ENCODE measurements around the gene UBN2. TPM values are rescaled to one million over a fixed set of nuclear protein-coding genes. Genes with fewer than 3 reads are reported as not detected.
"Not testable (repeated sequence)": the region's sequence is repeated elsewhere in the genome, so short reads cannot be mapped to it uniquely, and the experiment has no call there.

Gene UBN2
- total RNA-seq: 3.8 and 13.4 TPM in 2 replicates

DNA sequence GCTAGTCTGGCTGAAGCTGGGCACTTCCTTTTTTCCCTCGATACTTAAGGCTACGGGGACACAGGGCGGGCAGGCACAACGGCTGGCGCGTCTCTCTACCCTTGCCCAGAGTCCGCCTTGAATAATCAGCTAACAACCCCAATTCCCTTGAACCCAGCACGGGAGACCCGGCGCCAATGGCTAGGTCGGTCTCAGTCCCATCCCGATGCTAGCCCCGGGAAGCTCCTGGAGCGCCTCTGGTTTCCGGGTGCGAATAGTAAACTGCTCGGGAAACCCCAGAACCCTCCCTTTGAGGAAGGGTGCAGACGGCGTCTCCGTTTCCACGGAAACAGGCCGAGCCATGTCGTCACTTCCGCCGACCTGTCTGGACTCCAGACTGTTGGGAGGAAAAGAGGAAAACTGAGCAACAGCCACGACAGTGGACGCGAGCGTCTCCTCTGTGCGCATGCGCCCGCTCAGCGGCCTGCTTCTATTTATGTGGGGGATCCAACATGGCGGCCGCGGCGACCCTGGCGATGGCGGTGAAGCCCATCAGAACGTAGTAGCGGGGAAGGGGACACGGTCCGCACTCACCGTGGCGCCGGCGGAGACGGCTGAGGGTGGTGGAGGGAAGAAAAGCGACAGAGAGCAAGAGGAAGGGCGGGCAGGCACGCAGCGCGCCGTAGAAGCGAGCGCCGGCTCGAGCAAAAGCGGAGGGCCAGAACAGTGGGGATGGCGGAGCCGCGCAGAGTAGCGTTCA is at the start of gene UBN2:
UBN2 (plus strand) TSS at position 464 of the 739 bp plus-strand sequence; CDS start at position 712, 248 bp downstream.
- peak; percentile 96 for DNase-seq (ENCODE audit: low read depth)

DNA sequence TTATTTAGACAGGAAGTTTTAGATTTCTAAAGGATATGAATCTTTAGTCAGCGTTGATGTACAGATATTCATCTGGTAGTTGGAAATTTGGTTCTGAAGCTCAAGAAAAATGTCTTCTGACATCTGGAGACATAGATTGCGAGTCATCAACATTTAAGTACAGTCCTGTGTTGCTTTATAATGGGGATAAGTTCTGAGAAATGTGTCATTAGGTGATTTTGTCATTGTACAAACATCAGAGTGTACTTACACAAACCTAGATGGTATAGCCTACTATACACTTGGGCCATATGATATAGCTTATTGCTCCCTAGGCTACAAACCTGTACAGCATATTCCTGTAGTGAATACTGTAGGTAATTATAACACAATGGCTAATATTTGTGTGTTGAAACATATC is 49.6 kb upstream of the UBN2 start:
- no peak for DNase-seq (ENCODE audit: low read depth)

DNA sequence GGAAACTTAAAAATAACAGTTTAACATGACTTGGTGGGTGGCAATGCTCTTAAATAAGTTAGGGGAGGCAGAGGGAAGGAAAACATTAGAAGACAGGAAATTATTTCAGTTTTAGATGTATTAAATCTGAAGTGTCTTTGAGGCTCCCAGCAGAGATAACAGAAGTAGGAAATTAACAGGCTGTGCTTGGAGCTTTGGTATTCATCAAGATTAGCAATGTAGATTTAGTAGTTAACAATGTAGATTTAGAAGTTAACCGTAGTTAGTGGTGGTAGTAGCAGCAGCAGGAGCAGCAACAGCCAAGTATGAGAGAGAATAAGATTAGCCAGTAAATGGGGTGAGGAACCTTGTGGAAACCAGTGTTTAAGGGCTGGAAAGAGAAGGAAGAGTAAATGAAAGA is 48.7 kb upstream of the UBN2 start:
- DNase-seq (ENCODE audit: low read depth): no peak

DNA sequence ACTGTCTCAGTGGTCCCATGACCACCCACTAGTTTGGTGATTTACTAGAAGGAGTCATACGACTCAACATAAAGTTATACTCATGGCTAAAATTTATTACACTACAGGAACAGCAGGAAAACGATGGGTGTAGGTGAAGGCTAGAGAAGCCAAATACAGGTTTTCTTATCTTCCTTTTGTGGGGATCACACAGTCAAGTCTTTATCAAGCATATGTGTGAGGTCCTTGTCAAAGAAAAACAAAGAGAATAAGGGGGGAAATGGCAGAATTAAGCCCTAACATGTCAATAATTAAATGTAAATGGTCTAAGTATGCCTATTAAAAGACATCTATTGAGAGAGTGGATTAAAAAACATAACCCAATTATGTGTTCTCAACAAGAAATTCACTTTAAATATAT is 47.8 kb upstream of the UBN2 start:
- no peak for DNase-seq (ENCODE audit: low read depth)

DNA sequence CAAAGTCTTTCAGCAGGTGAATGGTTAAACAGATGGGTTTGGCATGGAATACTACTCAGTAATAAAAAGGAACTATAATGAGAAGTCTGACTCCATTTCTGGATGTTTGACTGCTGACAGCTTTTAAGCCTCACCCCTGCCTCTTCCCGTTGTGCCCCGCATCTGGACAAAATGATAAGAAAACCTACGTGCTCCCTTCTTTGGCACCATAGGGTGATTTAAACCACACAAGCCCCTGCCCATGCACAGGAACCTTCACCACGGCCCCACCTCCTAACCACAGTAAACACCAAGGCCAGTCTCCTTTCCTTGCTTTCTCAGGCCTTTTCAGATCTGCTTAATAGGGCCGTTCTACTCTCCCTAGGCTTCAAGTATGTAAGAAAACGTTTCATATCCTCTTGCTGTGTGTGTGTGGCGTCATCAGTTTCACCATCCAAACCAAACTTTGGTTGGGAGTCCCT is 47.1 kb upstream of the UBN2 start:
- no peak for DNase-seq (ENCODE audit: low read depth)

DNA sequence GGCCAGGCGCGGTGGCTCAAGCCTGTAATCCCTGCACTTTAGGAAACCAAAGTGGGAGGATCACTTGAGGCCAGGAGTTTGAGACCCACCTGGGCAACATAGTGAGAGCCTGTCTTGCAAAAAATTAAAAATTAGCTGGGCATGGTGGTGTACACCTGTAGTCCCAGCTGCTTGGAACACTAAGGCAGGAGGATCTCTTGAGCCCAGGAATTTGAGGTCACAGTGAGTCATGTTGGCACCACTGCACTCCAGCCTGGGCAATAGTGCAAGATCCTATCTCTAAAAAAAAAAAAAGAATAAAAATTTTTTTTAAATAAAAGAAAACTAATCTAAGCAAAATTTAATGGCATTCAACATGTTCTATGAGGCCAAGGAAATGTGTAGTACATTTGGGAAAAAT is 44.9 kb upstream of the UBN2 start:
- DNase-seq (ENCODE audit: low read depth): no peak

DNA sequence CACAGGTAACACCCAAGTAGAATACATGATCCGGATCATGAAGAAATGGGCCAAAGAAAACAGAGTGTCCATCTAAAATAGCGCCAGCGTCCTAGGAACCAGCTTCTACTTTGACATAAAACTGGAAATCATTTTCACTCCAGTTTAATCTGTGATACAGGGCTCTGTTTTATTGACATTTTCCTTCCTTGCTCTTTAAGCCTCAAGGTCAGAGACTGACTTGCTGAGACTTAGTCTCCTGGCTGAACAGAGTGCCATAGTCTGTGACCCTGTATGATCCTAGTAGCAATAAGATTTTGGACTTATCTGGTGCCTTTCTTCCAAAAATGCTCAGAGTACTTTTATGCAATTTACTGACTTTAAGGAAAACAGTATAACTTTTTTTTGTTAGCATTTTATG is 41.7 kb upstream of the UBN2 start:
- no peak for DNase-seq (ENCODE audit: low read depth)

DNA sequence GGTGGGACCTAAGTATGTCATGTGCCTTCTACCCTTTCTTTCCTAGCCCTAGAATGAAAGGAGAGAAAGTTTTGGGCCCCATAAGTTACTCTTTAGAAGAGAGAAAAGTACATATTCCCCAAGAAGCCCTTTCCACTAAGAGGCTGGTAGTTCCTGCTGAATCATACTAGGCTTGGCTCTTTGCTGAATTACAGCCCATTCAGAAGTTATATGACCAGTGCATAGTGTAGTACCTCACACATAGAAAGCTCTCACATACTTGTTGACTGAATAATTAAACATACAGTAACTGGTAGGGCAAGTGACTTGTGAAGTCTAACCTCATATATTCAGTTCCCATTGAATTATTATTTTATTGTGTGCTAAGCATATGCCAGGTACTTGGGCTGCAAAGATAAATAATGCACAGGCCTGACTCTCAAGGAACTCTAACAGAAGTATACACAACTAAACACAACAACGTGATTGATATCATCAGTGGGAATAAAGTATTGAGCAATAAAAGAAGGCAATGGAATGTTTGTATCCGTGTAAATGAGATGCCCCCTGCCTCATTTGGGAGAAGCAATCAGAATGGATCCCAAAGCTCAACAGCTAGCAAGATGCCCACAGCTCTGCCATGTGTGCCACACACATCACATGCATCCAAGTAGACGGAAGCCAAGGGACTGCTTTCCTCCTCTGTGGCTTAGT is 38.9 kb upstream of the UBN2 start:
- DNase-seq (ENCODE audit: low read depth): peak; percentile 4

DNA sequence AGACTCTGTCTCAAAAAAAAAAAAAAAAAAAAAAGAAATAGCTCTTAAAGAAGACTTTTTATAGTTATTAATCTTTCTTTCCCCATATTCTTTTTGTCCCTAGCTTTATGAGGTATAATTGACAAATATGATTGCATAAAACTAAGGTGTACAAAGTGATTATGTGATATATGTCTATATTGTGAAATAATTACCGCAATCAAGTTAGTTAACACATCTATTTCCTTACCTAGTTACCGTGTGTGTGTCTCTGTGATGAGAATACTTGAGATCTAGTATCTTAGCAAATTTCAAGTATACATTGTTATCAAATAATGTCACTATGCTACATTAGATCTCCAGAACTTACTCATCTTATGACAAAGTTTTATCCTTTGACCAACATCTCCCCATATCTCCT is 30.7 kb upstream of the UBN2 start:
- no peak for DNase-seq (ENCODE audit: low read depth)

DNA sequence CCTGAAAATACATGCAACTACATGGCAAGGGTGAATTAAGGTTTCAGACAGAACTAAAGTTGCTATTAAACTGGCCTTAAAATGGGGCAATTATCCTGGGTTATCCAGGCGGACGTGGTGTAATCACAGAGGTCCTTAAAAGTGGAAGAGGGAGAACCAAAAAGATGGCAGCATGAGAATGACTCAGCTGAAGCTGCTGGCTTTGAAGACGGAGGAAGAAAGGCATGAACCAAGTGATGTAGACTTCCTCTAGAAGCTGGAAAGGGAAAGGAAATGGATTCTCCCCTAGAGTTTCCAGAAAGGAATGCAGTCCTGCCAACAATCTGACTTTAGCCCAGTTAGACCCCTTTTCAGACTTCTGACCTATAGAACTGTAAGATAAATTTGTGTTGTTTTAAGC is 27.0 kb upstream of the UBN2 start:
- no peak for DNase-seq (ENCODE audit: low read depth)

DNA sequence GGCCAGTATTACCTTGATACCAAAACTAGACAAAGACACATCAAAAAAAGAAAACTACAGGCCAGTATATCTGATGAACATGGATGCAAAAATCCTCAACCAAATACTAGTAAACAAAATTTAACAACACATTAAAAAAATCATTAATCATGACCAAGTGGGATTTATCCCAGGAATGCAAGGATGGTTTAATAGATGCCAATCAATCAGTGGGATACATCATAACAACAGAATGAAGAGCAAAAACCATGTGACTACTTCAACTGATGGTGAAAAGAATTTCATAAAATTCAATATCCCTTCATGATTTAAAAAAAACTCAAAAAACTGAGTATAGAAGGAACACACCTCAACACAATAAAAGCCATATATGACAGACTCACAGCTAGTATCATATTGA is 25.2 kb upstream of the UBN2 start:
- no peak for DNase-seq (ENCODE audit: low read depth)

DNA sequence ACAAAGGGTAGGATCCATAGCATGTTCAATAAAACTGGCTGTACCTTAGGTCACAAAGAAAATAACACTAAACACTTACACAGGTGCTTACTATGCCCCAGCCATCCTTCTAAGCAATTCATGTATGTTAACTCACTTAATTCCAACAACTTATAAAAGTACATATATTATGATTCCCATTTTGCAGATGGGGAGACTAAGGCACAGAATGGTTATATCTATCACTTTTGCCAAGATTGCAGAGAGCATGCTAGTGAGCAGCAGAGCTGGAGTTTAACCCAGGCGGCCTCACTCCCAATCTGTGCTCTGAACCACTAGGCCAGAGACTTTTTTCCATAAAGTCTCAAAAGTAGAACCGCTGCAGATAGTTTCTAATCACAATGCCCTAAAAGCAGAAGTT is 18.9 kb upstream of the UBN2 start:
- DNase-seq (ENCODE audit: low read depth): no peak

DNA sequence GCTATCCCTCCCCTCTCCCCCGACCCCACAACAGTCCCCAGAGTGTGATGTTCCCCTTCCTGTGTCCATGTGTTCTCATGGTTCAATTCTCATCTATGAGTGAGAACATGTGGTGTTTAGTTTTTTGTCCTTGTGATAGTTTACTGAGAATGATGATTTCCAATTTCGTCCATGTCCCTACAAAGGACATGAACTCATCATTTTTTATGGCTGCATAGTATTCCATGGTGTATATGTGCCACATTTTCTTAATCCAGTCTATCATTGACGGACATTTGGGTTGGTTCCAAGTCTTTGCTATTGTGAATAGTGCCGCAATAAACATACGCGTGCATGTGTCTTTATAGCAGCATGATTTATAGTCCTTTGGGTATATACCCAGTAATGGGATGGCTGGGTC is 17.5 kb upstream of the UBN2 start:
- DNase-seq (ENCODE audit: low read depth): not testable (repeated sequence)

DNA sequence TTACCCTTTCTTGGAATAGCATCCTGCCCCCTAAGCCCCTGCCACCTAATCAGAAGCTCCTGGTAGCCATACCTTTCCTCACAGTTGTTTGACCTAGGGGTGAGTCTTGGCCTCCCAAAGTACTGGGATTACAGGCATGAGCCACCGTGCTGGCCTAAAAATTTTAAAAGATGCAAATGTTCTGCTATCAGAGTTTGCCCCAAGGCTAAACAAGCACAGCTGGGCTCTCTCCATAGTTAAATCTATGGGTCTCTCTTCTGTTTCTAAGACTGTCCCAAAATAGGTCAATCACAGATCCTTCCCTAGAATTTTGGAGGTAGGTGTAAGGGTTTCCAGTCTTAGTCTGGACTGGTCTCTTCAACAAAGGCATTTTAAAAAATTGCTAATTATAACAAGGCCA is 12.9 kb upstream of the UBN2 start:
- DNase-seq (ENCODE audit: low read depth): no peak

DNA sequence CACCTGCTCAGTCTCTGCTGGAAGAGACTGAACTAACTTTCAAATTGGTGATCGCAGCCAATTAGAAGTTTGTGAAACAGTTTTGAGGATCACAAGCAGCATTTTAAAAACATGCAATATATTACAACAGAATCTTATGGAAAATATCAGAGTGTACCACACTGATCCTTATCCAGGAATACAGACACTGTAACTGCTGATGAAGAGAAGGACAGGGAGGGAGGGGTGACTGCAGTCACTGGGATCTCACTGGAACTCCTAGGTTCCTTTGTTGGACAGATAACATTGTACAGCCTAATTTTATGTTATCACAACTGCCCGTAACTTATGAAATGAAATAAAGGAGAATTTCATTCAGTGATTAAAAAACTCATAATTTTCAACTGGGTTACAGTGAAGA is 6.8 kb upstream of the UBN2 start:
- no peak for DNase-seq (ENCODE audit: low read depth)

DNA sequence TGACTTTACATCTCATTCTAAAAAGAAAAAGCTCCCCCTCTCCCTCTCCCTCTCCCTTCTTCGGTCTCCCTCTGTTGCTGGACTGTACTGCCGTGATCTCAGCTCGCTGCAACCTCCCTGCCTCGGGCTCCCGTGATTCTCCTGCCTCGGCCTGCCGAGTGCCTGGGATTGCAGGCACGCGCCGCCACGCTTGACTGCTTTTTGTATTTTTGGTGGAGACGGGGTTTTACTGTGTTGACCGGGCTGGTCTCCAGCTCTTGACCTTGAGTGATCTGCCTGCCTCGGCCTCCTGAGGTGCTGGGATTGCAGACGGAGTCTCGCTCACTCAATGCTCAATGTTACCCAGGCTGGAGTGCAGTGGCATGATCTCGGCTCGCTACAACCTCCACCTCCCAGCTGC is 6.2 kb upstream of the UBN2 start:
- DNase-seq (ENCODE audit: low read depth): not testable (repeated sequence)

DNA sequence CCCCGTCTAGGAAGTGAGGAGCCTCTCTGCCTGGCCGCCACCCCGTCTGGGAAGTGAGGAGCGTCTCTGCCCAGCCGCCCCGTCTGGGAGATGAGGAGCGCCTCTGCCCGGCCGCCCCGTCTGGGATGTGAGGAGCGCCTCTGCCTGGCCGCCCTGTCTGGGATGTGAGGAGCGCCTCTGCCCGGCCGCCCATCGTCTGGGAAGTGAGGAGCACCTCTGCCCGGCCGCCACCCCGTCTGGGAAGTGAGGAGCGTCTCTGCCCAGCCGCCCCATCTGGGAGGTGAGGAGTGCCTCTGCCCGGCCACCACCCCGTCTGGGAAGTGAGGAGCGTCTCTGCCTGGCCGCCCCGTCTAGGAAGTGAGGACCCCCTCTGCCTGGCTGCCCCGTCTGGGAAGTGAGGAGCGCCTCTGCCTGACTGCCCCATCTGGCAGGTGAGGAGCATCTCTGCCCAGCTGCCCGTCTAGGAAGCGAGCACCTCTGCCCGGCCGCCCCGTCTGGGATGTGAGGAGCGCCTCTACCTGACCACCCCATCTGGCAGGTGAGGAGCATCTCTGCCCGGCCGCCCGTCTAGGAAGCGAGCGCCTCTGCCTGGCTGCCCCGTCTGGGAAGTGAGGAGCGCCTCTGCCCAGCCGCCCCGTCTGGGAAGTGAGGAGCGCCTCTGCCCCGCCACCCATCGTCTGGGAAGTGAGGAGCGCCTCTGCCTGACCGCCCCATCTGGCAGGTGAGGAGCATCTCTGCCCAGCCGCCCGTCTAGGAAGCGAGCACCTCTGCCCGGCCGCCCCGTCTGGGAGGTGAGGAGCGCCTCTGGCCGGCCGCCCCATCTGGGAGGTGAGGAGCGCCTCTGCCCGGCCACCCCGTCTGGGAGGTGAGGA is 5.5 kb upstream of the UBN2 start:
- not testable (repeated sequence) for DNase-seq (ENCODE audit: low read depth)

DNA sequence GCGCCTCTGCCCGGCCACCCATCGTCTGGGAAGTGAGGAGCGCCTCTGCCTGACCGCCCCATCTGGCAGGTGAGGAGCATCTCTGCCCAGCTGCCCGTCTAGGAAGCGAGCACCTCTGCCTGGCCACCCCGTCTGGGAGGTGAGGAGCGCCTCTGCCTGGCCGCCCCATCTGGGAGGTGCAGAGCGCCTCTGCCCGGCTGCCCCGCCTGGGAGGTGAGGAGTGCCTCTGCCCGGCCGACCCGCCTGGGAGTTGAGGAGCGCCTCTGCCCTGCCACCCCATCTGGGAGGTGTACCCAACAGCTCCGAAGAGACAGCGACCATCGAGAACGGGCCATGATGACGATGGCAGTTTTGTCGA is 4.9 kb upstream of the UBN2 start:
- not testable (repeated sequence) for DNase-seq (ENCODE audit: low read depth)

DNA sequence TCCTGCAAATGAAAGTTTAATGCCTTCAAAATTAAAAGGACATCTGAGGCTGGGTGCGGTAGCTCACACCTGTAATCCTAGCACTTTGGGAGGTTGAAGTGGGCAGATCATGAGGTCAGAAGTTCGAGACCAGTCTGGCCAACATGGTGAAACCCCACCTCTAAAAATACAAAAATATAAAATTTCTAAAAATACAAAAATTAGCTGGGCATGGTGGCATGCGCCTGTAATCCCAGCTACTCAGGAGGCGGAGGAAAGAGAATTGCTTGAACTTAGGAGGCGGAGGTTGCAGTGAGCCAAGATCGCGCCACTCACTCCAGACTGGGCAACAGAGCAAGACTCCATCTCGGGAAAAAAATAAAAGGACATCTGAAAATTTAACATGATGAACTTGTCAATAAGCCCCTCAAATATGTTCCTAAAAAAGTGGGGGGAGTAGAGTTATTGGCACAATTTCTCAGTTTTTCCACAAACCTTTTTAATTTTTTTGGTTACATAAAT is 4.0 kb upstream of the UBN2 start:
- DNase-seq (ENCODE audit: low read depth): not testable (repeated sequence)

DNA sequence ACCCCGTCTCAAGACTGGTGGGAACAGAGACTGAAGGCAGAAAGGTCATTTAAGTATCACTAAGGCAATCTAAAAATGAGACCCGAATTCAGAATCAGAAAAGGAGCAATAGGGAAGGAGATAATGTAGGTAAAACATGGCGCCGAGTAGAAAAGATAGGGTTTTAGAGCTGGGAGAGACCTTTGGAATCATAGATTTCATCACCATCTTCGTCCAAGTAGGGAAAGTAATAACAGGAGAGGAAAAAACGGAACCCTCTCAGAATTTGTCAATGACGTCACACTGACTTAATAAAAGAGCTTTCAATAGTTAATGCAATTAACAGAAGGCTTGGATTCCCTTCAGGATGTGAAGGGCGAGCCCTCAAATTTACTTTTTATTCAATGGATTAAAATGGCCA is 1.0 kb upstream of the UBN2 start:
- DNase-seq (ENCODE audit: low read depth): no peak

DNA sequence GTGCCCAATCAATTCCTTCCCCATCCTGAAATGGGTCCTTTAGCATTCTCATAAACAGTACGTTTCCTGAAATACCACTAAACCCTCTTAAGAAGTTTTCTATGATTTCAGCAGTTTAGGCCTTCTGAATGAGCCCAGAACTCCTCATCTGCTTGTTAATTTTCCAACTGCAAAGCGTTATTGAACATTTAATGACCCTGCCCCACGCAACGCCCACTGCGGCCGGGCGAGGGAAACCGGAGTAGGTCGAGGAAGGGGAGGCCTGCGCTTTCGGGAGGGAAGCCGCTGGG is 608 bp upstream of the UBN2 start:
- no peak for DNase-seq (ENCODE audit: low read depth)

DNA sequence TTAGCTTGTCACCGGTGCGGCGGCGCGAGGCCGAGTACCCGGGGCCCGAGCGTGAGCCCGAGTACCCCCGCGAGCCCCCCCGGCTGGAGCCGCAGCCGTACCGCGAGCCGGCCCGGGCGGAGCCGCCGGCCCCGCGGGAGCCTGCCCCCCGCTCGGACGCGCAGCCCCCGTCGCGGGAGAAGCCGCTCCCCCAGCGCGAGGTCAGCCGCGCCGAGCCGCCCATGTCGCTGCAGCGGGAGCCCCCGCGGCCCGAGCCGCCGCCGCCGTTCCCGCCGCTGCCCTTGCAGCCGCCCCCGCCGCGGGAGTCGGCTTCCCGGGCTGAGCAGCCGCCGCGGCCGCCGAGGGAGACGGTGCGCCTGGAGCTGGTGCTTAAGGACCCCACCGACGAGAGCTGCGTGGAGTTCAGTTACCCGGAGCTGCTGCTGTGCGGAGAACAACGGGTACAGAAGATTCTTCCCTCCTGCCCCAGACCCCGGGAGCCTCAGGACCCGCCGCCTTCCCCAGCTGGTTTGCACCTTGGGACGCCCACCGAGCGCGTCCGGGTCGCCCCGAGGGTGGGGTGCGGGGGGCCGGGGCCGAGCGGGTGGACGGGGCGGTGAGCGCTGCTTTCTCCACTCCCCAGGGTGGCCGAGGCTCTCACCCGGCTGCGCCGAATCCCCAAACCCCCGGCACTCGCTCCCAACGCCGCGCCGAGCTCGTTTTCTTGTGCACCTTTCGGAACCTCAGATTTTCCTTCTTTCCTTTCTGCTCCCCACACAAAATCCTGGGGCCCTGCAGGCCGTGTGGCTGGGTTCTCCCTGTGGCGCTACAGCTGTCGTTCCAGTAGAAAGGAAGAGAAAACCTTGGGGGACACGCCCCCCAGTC is 708 bp downstream of the UBN2 start:
- DNase-seq (ENCODE audit: low read depth): no peak

Measured in renal cortical epithelial cell (primary cell).